HCT116 (cell line): ENCODE data around the gene MAML2. TPM values are rescaled to one million over a fixed set of nuclear protein-coding genes. Genes with fewer than 3 reads are reported as not detected.

Source experiments
- ATAC-seq: fragments of 200-7000 bp; cut with Tn5 transposase; 2 replicates; pipeline ENCODE4 v1.9.1; 2020; ENCODE audit warnings: mild to moderate bottlenecking, moderate library complexity
- BruUV-seq: library from RNA; stranded (reverse); fragments of 400-500 nt; replicated peaks from 2 replicates; lab custom pipeline; 2021; lab: Mats Ljungman, UMichigan
- CTCF ChIA-PET: fragments of 300-600 bp; sonication (Branson Sonifier 250); formaldehyde crosslinking; loops from one replicate; lab custom pipeline; 2021; ENCODE audit warnings: antibody characterized with exemption; lab: Charles Lee
- POLR2A ChIA-PET: fragments of 300-600, 350-600 bp; sonication (Branson Sonifier 250); formaldehyde crosslinking; loops from one replicate; lab custom pipeline; 2021; ENCODE audit warnings: antibody characterized with exemption; lab: Charles Lee
- RAD21 ChIA-PET, 2 experiments: fragments of 300-600 bp; sonication (Branson Sonifier 250); formaldehyde crosslinking; loops; one replicate each; lab custom pipeline; 2023; ENCODE audit warnings: low total read pairs in 2 of 2; ENCODE audit not compliant: uncharacterized antibody in 2 of 2, unreplicated experiment in 2 of 2, low non-redundant PET in 1 of 2; lab: Charles Lee
- DNase-seq: peaks from one replicate; pipeline ENCODE4 v3.0.0-alpha.2; 2010; ENCODE audit warnings: low read depth, low spot score
- H2AFZ ChIP-seq: fragments of 200-600 bp; shearing (Covaris generic), sonication (generic); 2 replicates; pipeline ENCODE4 v1.6.1; 2017; ENCODE audit warnings: low read depth, mixed run types, mixed read lengths, antibody characterized with exemption, low read length; ENCODE audit not compliant: poor library complexity, severe bottlenecking
- H3K27ac ChIP-seq: 2 replicates; pipeline ENCODE4 v1.5.1; 2012; ENCODE audit warnings: low read depth, low read length
- H3K27me3 ChIP-seq: fragments of 200-600 bp; sonication (generic); 2 replicates; pipeline ENCODE4 v1.6.1; 2016; ENCODE audit warnings: mixed run types, low read length, mixed read lengths; ENCODE audit not compliant: insufficient read depth
- H3K36me3 ChIP-seq, 2 experiments: fragments of 200-500 bp in 1 of 2; fragments of 200-600 bp in 1 of 2; sonication (Bioruptor generic) in 1 of 2; sonication (generic) in 1 of 2; 2 replicates each; pipeline versions ENCODE4 v1.5.1 to v1.6.1; 2014 to 2016; ENCODE audit warnings: low read length in 2 of 2, inconsistent platforms in 1 of 2, mixed read lengths in 1 of 2, mixed run types in 1 of 2; ENCODE audit not compliant: insufficient read depth in 2 of 2, control insufficient read depth in 1 of 2
- H3K4me1 ChIP-seq, 2 experiments: fragments of 200-600 bp in 1 of 2; sonication (generic) in 1 of 2; 2 replicates each; pipeline versions ENCODE4 v1.5.1 to v1.6.1; 2012 to 2017; ENCODE audit warnings: low read length in 2 of 2, inconsistent platforms in 1 of 2, mild to moderate bottlenecking in 1 of 2, mixed read lengths in 1 of 2, mixed run types in 1 of 2, moderate library complexity in 1 of 2; ENCODE audit not compliant: insufficient read depth in 2 of 2, control insufficient read depth in 1 of 2
- H3K4me2 ChIP-seq: fragments of 200-600 bp; sonication (generic); 2 replicates; pipeline ENCODE4 v1.6.1; 2017; ENCODE audit warnings: mixed run types, low read length, mixed read lengths
- H3K4me3 ChIP-seq, 2 experiments: fragments of 200-600 bp in 1 of 2; sonication (generic) in 1 of 2; replicated peaks in 1 of 2; 2 replicates each; pipeline ENCODE4 v1.5.1; 2011 to 2016; ENCODE audit warnings: low read length in 2 of 2, control low read depth in 1 of 2, low read depth in 1 of 2, mild to moderate bottlenecking in 1 of 2, mixed read lengths in 1 of 2, mixed run types in 1 of 2
- H3K79me2 ChIP-seq: fragments of 200-600 bp; sonication (generic); 2 replicates; pipeline ENCODE4 v1.6.1; 2017; ENCODE audit warnings: mild to moderate bottlenecking, mixed run types, low read length, moderate library complexity, mixed read lengths; ENCODE audit not compliant: insufficient read depth
- H3K9ac ChIP-seq: fragments of 200-600 bp; sonication (generic); 2 replicates; pipeline ENCODE4 v1.6.1; 2016; ENCODE audit warnings: low read length, mixed read lengths
- H3K9me2 ChIP-seq: fragments of 200-600 bp; sonication (generic), shearing (Covaris generic); 2 replicates; pipeline ENCODE4 v1.6.1; 2017; ENCODE audit warnings: mixed run types, mild to moderate bottlenecking, moderate library complexity; ENCODE audit not compliant: insufficient read depth
- H3K9me3 ChIP-seq, 2 experiments: fragments of 200-500 bp in 1 of 2; fragments of 200-600 bp in 1 of 2; sonication (Bioruptor generic) in 1 of 2; sonication (generic) in 1 of 2; 2 replicates each; pipeline ENCODE4 v1.6.1; 2014 to 2017; ENCODE audit warnings: low read length in 2 of 2, mixed read lengths in 2 of 2, inconsistent platforms in 1 of 2, low read depth in 1 of 2, mild to moderate bottlenecking in 1 of 2, mixed run types in 1 of 2, moderate library complexity in 1 of 2; ENCODE audit not compliant: control insufficient read depth in 1 of 2, insufficient read depth in 1 of 2
- H4K20me1 ChIP-seq: fragments of 200-600 bp; sonication (generic), shearing (Covaris generic); 2 replicates; pipeline ENCODE4 v1.6.1; 2017; ENCODE audit warnings: mixed run types, mild to moderate bottlenecking, moderate library complexity; ENCODE audit not compliant: insufficient read depth
- ELF1 ChIP-seq: IDR thresholded peaks from 2 replicates; pipeline ENCODE4 v1.6.1; 2012; ENCODE audit warnings: low read depth, borderline replicate concordance
- FOSL1 ChIP-seq: IDR thresholded peaks from 2 replicates; pipeline ENCODE4 v1.6.1; 2012; ENCODE audit warnings: low read depth
- RAD21 ChIP-seq: IDR thresholded peaks from 2 replicates; pipeline ENCODE4 v1.6.1; 2012; ENCODE audit warnings: low read depth, mild to moderate bottlenecking
- SP1 ChIP-seq: IDR thresholded peaks from 2 replicates; pipeline ENCODE4 v1.6.1; 2012; ENCODE audit warnings: low read depth
- SRF ChIP-seq: IDR thresholded peaks from 2 replicates; pipeline ENCODE4 v1.6.1; 2012; ENCODE audit warnings: low read depth
- ZNF274 ChIP-seq: fragments of 200-500 bp; sonication (Bioruptor generic); IDR thresholded peaks from 2 replicates; pipeline ENCODE4 v1.6.1; 2014; ENCODE audit warnings: mild to moderate bottlenecking, low read depth, low read length, inconsistent platforms
- intact Hi-C: fragments of 100-400 bp; cut with micrococcal nuclease; formaldehyde crosslinking; loops from 2 replicates; pipeline ENCODE4 v1.10.0; 2022
- total RNA-seq: library from RNA; stranded (reverse); gene quantifications from one replicate; pipeline ENCODE4 v1.2.1, GENCODE V29; 2021; ENCODE audit not compliant: unreplicated experiment

MAML2 gene
- total RNA-seq, 1 experiment from 2014 or later, result 2.6 TPM

- POLR2A ChIA-PET, result no interaction called here
- intact Hi-C loops, result no loop called here
- H3K27ac ChIP-seq, result no peak overlapping the region
These were observed 86.6 kb downstream of the MAML2 start for GRCh38 chr11:96256215-96257011.

GRCh38 chr11:96254854-96255253, 88.1 kb downstream of the MAML2 start:
- ATAC-seq (no peak), DNase-seq (no peak)
- Histone ChIP-seq H3K79me2 (no peaks in the 10 kb centered on the region), H3K9me2 (no peaks in the 10 kb centered on the region), H3K4me3 (no peak overlapping the region), H3K36me3 (no peaks in the 10 kb centered on the region), H3K9ac (no peak overlapping the region), H3K9me3 (no peaks in the 10 kb centered on the region), H2AFZ (no peak overlapping the region), H3K4me1 (peaks cover 3 to 25% of the 10 kb centered on the region in 2 experiments; a peak in 2 of 4 replicates), H3K4me2 (no peak overlapping the region), H3K27me3 (no peaks in the 10 kb centered on the region), H4K20me1 (no peaks in the 10 kb centered on the region), H3K27ac (no peak overlapping the region)
- no peak for TF ChIP-seq FOSL1
- no peak for TF ChIP-seq SP1
- no peak for TF ChIP-seq ZNF274
- intact Hi-C loops, result no loop called here
- POLR2A ChIA-PET, result no interaction called here
- RAD21 ChIA-PET, result no interaction called here
- no TSS peak for BruUV-seq
- CTCF ChIA-PET, result no interaction called here

More at GRCh38 chr11:96256215-96257011, 86.6 kb downstream of the MAML2 start:
- Histone ChIP-seq H3K9me3 (no peaks in the 10 kb centered on the region), H4K20me1 (no peaks in the 10 kb centered on the region), H3K36me3 (no peaks in the 10 kb centered on the region), H3K9ac (no peak overlapping the region), H3K4me2 (no peak overlapping the region), H2AFZ (no peak overlapping the region), H3K4me3 (no peak overlapping the region), H3K9me2 (no peaks in the 10 kb centered on the region), H3K79me2 (no peaks in the 10 kb centered on the region), H3K27me3 (no peaks in the 10 kb centered on the region), H3K4me1 (peaks cover 7 to 33% of the 10 kb centered on the region in 2 experiments; a peak in 3 of 4 replicates)
- RAD21 ChIA-PET, result no interaction called here
- BruUV-seq, result no TSS peak
- TF ChIP-seq FOSL1 (no peak), RAD21 (no peak), ELF1 (no peak), SRF (no peak)
- no peak for DNase-seq
- ATAC-seq, result no peak
- CTCF ChIA-PET, result interaction anchor here (1.0 kb wide), 1 partner anchor 87 kb away, joined by 5 read pairs; the partner anchor contains the start of gene MAML2
